ENCODE results near the gene KRTCAP2. TPM values are rescaled to one million over a fixed set of nuclear protein-coding genes. Genes with fewer than 3 reads are reported as not detected.
"Not testable (repeated sequence)": the region's sequence is repeated elsewhere in the genome, so short reads cannot be mapped to it uniquely, and the experiment has no call there.

Gene KRTCAP2
- total RNA-seq, 1 donor from 2014 or later: 117 TPM

GRCh38 chr1:155196103-155196892 is 23.2 kb upstream of the KRTCAP2 start:
- H3K9me3 ChIP-seq: no peaks in the 10 kb centered on the region
- no peaks in the 10 kb centered on the region for H3K27me3 ChIP-seq
- intact Hi-C loops (cut with DNase I): no loop called here
- DNase-seq (ENCODE audit: extremely low spot score in 2 of 2): no peak
- H3K36me3 ChIP-seq: peaks cover 0 to 4% of the 10 kb centered on the region in 2 donors
- no peak for TF ChIP-seq POLR2A (IDR thresholded peaks at IDR 0.05)
- TF ChIP-seq, protein P1, sequence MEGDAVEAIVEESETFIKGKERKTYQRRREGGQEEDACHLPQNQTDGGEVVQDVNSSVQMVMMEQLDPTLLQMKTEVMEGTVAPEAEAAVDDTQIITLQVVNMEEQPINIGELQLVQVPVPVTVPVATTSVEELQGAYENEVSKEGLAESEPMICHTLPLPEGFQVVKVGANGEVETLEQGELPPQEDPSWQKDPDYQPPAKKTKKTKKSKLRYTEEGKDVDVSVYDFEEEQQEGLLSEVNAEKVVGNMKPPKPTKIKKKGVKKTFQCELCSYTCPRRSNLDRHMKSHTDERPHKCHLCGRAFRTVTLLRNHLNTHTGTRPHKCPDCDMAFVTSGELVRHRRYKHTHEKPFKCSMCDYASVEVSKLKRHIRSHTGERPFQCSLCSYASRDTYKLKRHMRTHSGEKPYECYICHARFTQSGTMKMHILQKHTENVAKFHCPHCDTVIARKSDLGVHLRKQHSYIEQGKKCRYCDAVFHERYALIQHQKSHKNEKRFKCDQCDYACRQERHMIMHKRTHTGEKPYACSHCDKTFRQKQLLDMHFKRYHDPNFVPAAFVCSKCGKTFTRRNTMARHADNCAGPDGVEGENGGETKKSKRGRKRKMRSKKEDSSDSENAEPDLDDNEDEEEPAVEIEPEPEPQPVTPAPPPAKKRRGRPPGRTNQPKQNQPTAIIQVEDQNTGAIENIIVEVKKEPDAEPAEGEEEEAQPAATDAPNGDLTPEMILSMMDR (IDR thresholded peaks at IDR 0.05): no peak
- no peak for TF ChIP-seq POLR2AphosphoS5 (IDR thresholded peaks at IDR 0.05; ENCODE audit: insufficient read depth in 1 of 2, low read depth in 1 of 2)
- peak overlapping the region; percentile 85 for H3K27ac ChIP-seq
- H3K4me1 ChIP-seq: peaks cover 39% of the 10 kb centered on the region
- no peak overlapping the region for H3K4me3 ChIP-seq

- Histone ChIP-seq H3K4me1 (peaks cover 39% of the 10 kb centered on the region), H3K27me3 (no peaks in the 10 kb centered on the region), H3K4me3 (peak overlapping the region; percentile 52 to 58), H3K36me3 (peaks cover 0 to 4% of the 10 kb centered on the region in 2 donors), H3K27ac (peak overlapping the region; percentile 85), H3K9me3 (no peaks in the 10 kb centered on the region)
- no peak for DNase-seq (ENCODE audit: extremely low spot score in 2 of 2)
- no peak for TF ChIP-seq POLR2A (IDR thresholded peaks at IDR 0.05)
- no peak for TF ChIP-seq POLR2AphosphoS5 (IDR thresholded peaks at IDR 0.05; ENCODE audit: insufficient read depth in 1 of 2, low read depth in 1 of 2)
- TF ChIP-seq, protein P1 (IDR thresholded peaks at IDR 0.05): no peak
- intact Hi-C loops (cut with DNase I): no loop called here
Observed at GRCh38 chr1:155195201-155196102, 22.3 kb upstream of the KRTCAP2 start.

- Histone ChIP-seq H3K4me3 (peak overlapping the region; percentile 52 to 58), H3K4me1 (peaks cover 39% of the 10 kb centered on the region), H3K27ac (peak overlapping the region; percentile 85)
- DNase-seq (ENCODE audit: extremely low spot score in 2 of 2); H3K27me3 ChIP-seq; H3K36me3 ChIP-seq; H3K9me3 ChIP-seq: not testable (repeated sequence)
- intact Hi-C loops (cut with DNase I): loop anchor here (1.0 kb wide), 1 partner anchor 33 kb away; no protein-coding TSS in a partner anchor
Observed at GRCh38 chr1:155193991-155194240, 20.8 kb upstream of the KRTCAP2 start.

- Histone ChIP-seq H3K27me3 (no peaks in the 10 kb centered on the region), H3K9me3 (no peaks in the 10 kb centered on the region), H3K36me3 (peaks cover 0 to 4% of the 10 kb centered on the region in 2 donors), H3K4me3 (peak overlapping the region; percentile 52 to 58), H3K4me1 (peaks cover 39% of the 10 kb centered on the region), H3K27ac (peak overlapping the region; percentile 85)
- intact Hi-C loops (cut with DNase I): no loop called here
- DNase-seq (ENCODE audit: extremely low spot score in 2 of 2): no peak
- TF ChIP-seq POLR2A (IDR thresholded peaks at IDR 0.05) (no peak), POLR2AphosphoS5 (IDR thresholded peaks at IDR 0.05; ENCODE audit: insufficient read depth in 1 of 2, low read depth in 1 of 2) (peak; percentile 60 to 90)
- TF ChIP-seq, protein P1 (IDR thresholded peaks at IDR 0.05): peak; percentile 79 to 96 (median 90)
Observed at GRCh38 chr1:155193275-155193990, 20.3 kb upstream of the KRTCAP2 start.
